CD14-positive monocyte (primary cell): ENCODE data around the gene ARAP2. TPM values are rescaled to one million over a fixed set of nuclear protein-coding genes. Genes with fewer than 3 reads are reported as not detected.
A peak's percentile ranks its signal among the peaks of the same experiment; 100 is the strongest.

Experiments used
- DNase-seq, 3 donors: peaks; one replicate each; pipeline ENCODE4 v3.0.0-alpha.2; 2011 to 2022
- H2AFZ ChIP-seq: 2 replicates; pipeline ENCODE4 v1.6.0; 2012; ENCODE audit warnings: mild to moderate bottlenecking, low read depth, low read length, inconsistent platforms; ENCODE audit not compliant: insufficient read depth, poor library complexity, severe bottlenecking
- H3K27ac ChIP-seq, 2 donors: 1 replicate in 1 of 2; 2 replicates in 1 of 2; pipeline ENCODE4 v1.5.1; 2012 to 2013; ENCODE audit warnings: low read length in 2 of 2, control low read depth in 1 of 2, inconsistent platforms in 1 of 2, low read depth in 1 of 2, mild to moderate bottlenecking in 1 of 2
- H3K27me3 ChIP-seq, 2 donors: one replicate each; pipeline versions ENCODE4 v1.6.0 to v1.6.1; 2011 to 2013; ENCODE audit warnings: low read length in 2 of 2; ENCODE audit not compliant: control insufficient read depth in 2 of 2, insufficient read depth in 2 of 2
- H3K36me3 ChIP-seq, 2 donors: replicated peaks in 1 of 2; 1 replicate in 1 of 2; 2 replicates in 1 of 2; pipeline versions ENCODE4 v1.5.1 to v1.6.1; 2012 to 2013; ENCODE audit warnings: low read length in 2 of 2, control low read depth in 1 of 2, inconsistent platforms in 1 of 2, mild to moderate bottlenecking in 1 of 2; ENCODE audit not compliant: insufficient read depth in 2 of 2, control insufficient read depth in 1 of 2
- H3K4me1 ChIP-seq, 2 donors: 1 replicate in 1 of 2; 2 replicates in 1 of 2; pipeline versions ENCODE4 v1.5.1 to v1.6.1; 2012 to 2013; ENCODE audit warnings: low read length in 2 of 2, control low read depth in 1 of 2, inconsistent platforms in 1 of 2, mild to moderate bottlenecking in 1 of 2, moderate library complexity in 1 of 2; ENCODE audit not compliant: insufficient read depth in 2 of 2, control insufficient read depth in 1 of 2
- H3K4me2 ChIP-seq: replicated peaks from 2 replicates; pipeline ENCODE3; 2012; ENCODE audit warnings: low read length, moderate library complexity, mild to moderate bottlenecking; ENCODE audit not compliant: poor library complexity, severe bottlenecking; ENCODE audit errors: extremely low read depth
- H3K4me3 ChIP-seq, 3 experiments: fragments of 200-600 bp in 1 of 3; sonication (generic) in 1 of 3; replicated peaks in 1 of 3; 1 replicate in 2 of 3; 2 replicates in 1 of 3; pipeline ENCODE4 v1.5.1; 2011 to 2013; ENCODE audit warnings: low read length in 3 of 3, mild to moderate bottlenecking in 3 of 3, control low read depth in 2 of 3, low read depth in 2 of 3, inconsistent platforms in 1 of 3, moderate library complexity in 1 of 3
- H3K79me2 ChIP-seq: 2 replicates; pipeline ENCODE4 v1.6.0; 2012; ENCODE audit warnings: mild to moderate bottlenecking, control low read depth, inconsistent platforms, low read length, moderate library complexity; ENCODE audit not compliant: insufficient read depth
- H3K9ac ChIP-seq: 2 replicates; pipeline ENCODE4 v1.6.0; 2017; ENCODE audit warnings: low read length, mild to moderate bottlenecking; ENCODE audit not compliant: insufficient read depth, poor library complexity, severe bottlenecking
- H3K9me3 ChIP-seq, 2 donors: replicated peaks in 1 of 2; 1 replicate in 1 of 2; 2 replicates in 1 of 2; pipeline versions ENCODE4 v1.5.1 to v1.6.1; 2012 to 2013; ENCODE audit warnings: low read length in 2 of 2, control low read depth in 1 of 2; ENCODE audit not compliant: control insufficient read depth in 1 of 2, insufficient read depth in 1 of 2
- H4K20me1 ChIP-seq: 2 replicates; pipeline ENCODE4 v1.6.0; 2012; ENCODE audit warnings: mild to moderate bottlenecking, low read length, control low read depth, moderate library complexity; ENCODE audit not compliant: insufficient read depth
- H3K27ac Mint-ChIP-seq, 7 donors: one replicate each; pipeline ENCODE4 v1.8.0; 2020; ENCODE audit warnings: mild to moderate bottlenecking in 7 of 7, mixed read lengths in 7 of 7, moderate library complexity in 6 of 7, inconsistent platforms in 2 of 7
- H3K27me3 Mint-ChIP-seq, 3 donors: one replicate each; pipeline ENCODE4 v1.8.0; 2021 to 2022; ENCODE audit warnings: low read depth in 3 of 3, mild to moderate bottlenecking in 3 of 3, mixed read lengths in 3 of 3, moderate library complexity in 3 of 3, inconsistent platforms in 1 of 3
- H3K36me3 Mint-ChIP-seq, 2 donors: one replicate each; pipeline ENCODE4 v1.8.0; 2020; ENCODE audit warnings: mixed read lengths in 2 of 2, inconsistent platforms in 1 of 2, mild to moderate bottlenecking in 1 of 2
- H3K4me1 Mint-ChIP-seq: one replicate; pipeline ENCODE4 v1.8.0; 2020; ENCODE audit warnings: mild to moderate bottlenecking, mixed read lengths
- H3K4me3 Mint-ChIP-seq, 2 donors: one replicate each; pipeline ENCODE4 v1.8.0; 2020; ENCODE audit warnings: mild to moderate bottlenecking in 2 of 2, mixed read lengths in 2 of 2, moderate library complexity in 1 of 2
- H3K9me3 Mint-ChIP-seq, 7 donors: one replicate each; pipeline ENCODE4 v1.8.0; 2020 to 2022; ENCODE audit warnings: mixed read lengths in 7 of 7, mild to moderate bottlenecking in 6 of 7, moderate library complexity in 6 of 7, inconsistent platforms in 2 of 7
- WGBS: methylation state at CpG from one replicate; pipeline ENCODE4 v1.1.5; 2013; ENCODE audit warnings: missing lambda C conversion rate; ENCODE audit not compliant: insufficient coverage; 5-methylcytosine and 5-hydroxymethylcytosine counted together
- intact Hi-C, 2 donors: fragments of 100-400 bp; cut with micrococcal nuclease; formaldehyde crosslinking; loops; one replicate each; pipeline versions ENCODE4 v1.15.0 to v1.15.1; 2023
- polyA plus RNA-seq, 3 donors: library from polyadenylated mRNA; depleted of rRNA in 1 of 3; unstranded in 2 of 3; stranded (reverse) in 1 of 3; fragments of 300-500 nt in 2 of 3; fragments of >200 nt in 1 of 3; fragmentation: Illumina TruSeq in 2 of 3; gene quantifications; 1 replicate in 2 of 3; 2 replicates in 1 of 3; pipeline ENCODE4 v1.2.3, GENCODE V29; 2012 to 2021
- TF ChIP-seq, protein P1 (sequence below): fragments of 200-600 bp; IDR thresholded peaks from one replicate; pipeline ENCODE4 v1.8.0; 2022; ENCODE audit warnings: antibody characterized with exemption, mild to moderate bottlenecking

Gene ARAP2
- polyA plus RNA-seq, 3 donors, result 4.6 to 17.7 (median 5.6) TPM

DNA sequence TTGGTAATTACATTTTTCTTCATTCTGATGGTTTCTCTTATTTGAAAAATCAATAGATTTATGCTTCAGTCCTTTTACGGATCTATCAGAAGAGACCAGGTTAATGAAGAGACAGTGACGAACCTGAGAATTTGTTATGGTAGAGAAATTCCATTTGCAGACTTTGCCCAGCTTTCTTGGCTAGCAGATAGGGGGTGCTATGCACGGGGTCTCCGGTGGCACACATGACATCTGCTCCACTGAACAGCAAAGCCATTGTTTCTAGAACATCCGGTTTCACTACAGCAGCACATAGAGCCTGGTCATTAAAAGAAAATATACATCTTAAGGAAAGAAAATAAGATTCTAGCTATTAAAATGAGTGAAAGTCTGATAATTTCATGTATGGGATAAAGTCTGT, 85.1 kb downstream of the ARAP2 start:
- H3K27ac ChIP-seq, result no peak overlapping the region
- H3K27ac Mint-ChIP-seq, result no peak overlapping the region
- peaks cover 0 to 3% (median 0%) of the 10 kb centered on the region in 7 donors for H3K9me3 Mint-ChIP-seq
- no peak overlapping the region for H3K4me3 Mint-ChIP-seq
- H3K27me3 Mint-ChIP-seq, result peaks cover 0 to 2% (median 0%) of the 10 kb centered on the region in 3 donors
- no peaks in the 10 kb centered on the region for H4K20me1 ChIP-seq
- peaks cover 59 to 84% of the 10 kb centered on the region in 2 donors for H3K36me3 ChIP-seq
- H3K9ac ChIP-seq, result no peak overlapping the region
- no peaks in the 10 kb centered on the region for H3K4me1 ChIP-seq
- no peaks in the 10 kb centered on the region for H3K27me3 ChIP-seq
- H3K79me2 ChIP-seq, result no peaks in the 10 kb centered on the region
- intact Hi-C loops, result no loop called here
- 86% methylated on average over 1 of the region's 5 CpGs for WGBS
- TF ChIP-seq, protein P1, sequence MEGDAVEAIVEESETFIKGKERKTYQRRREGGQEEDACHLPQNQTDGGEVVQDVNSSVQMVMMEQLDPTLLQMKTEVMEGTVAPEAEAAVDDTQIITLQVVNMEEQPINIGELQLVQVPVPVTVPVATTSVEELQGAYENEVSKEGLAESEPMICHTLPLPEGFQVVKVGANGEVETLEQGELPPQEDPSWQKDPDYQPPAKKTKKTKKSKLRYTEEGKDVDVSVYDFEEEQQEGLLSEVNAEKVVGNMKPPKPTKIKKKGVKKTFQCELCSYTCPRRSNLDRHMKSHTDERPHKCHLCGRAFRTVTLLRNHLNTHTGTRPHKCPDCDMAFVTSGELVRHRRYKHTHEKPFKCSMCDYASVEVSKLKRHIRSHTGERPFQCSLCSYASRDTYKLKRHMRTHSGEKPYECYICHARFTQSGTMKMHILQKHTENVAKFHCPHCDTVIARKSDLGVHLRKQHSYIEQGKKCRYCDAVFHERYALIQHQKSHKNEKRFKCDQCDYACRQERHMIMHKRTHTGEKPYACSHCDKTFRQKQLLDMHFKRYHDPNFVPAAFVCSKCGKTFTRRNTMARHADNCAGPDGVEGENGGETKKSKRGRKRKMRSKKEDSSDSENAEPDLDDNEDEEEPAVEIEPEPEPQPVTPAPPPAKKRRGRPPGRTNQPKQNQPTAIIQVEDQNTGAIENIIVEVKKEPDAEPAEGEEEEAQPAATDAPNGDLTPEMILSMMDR, result peak; percentile 17
- H2AFZ ChIP-seq, result no peak overlapping the region
- no peak overlapping the region for H3K4me2 ChIP-seq
- no peak overlapping the region for H3K4me3 ChIP-seq
- no peaks in the 10 kb centered on the region for H3K9me3 ChIP-seq
- H3K4me1 Mint-ChIP-seq, result no peaks in the 10 kb centered on the region
- no peak for DNase-seq
- H3K36me3 Mint-ChIP-seq, result peaks cover 79 to 81% of the 10 kb centered on the region in 2 donors

DNA sequence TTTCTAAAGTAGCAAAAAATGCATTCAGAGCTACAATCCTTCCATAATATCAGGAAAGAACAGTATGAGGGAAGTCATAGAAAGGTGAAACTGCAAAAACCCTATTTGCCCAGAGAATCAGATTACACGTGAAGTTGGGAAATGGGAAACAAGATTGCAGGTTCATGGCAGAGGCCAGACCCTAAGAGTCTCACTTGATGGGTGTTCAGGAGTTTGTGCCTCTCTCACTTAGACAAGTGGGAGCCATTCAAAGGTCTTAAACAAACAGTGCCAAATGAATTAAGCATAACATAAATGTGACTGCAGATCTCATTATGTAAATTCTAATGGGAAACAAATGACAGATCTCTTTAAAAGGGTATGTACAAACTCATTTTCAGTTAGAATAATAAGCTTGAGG, 91.6 kb downstream of the ARAP2 start:
- Histone ChIP-seq H3K4me3 (no peak overlapping the region), H3K4me2 (no peak overlapping the region), H2AFZ (no peak overlapping the region), H3K36me3 (peaks cover 39 to 68% of the 10 kb centered on the region in 2 donors), H3K27ac (no peak overlapping the region), H4K20me1 (peaks cover 4% of the 10 kb centered on the region), H3K27me3 (no peaks in the 10 kb centered on the region), H3K9me3 (no peaks in the 10 kb centered on the region), H3K9ac (no peak overlapping the region), H3K4me1 (no peaks in the 10 kb centered on the region), H3K79me2 (no peaks in the 10 kb centered on the region)
- peaks cover 0 to 3% (median 0%) of the 10 kb centered on the region in 7 donors for H3K9me3 Mint-ChIP-seq
- H3K27ac Mint-ChIP-seq, result no peak overlapping the region
- peaks cover 53 to 62% of the 10 kb centered on the region in 2 donors for H3K36me3 Mint-ChIP-seq
- 60% methylated on average over 1 of the region's 1 CpG for WGBS
- H3K4me1 Mint-ChIP-seq, result no peaks in the 10 kb centered on the region
- DNase-seq, result no peak
- intact Hi-C loops, result no loop called here
- H3K4me3 Mint-ChIP-seq, result no peak overlapping the region
- H3K27me3 Mint-ChIP-seq, result peaks cover 0 to 2% (median 0%) of the 10 kb centered on the region in 3 donors
- TF ChIP-seq, protein P1, result no peak
